Glomerular visceral epithelial cell (primary cell): ENCODE measurements around the gene RPL37.
"Not testable (repeated sequence)": the region's sequence is repeated elsewhere in the genome, so short reads cannot be mapped to it uniquely, and the experiment has no call there.

Experiments used
- DNase-seq: peaks from one replicate; pipeline ENCODE4 v3.0.0-alpha.2; 2016; ENCODE audit errors: extremely low spot score

The RPL37 gene

GRCh38 chr5:40797273-40798011 lies 37.6 kb downstream of the RPL37 start:
- DNase-seq = peak; percentile 81

DNA sequence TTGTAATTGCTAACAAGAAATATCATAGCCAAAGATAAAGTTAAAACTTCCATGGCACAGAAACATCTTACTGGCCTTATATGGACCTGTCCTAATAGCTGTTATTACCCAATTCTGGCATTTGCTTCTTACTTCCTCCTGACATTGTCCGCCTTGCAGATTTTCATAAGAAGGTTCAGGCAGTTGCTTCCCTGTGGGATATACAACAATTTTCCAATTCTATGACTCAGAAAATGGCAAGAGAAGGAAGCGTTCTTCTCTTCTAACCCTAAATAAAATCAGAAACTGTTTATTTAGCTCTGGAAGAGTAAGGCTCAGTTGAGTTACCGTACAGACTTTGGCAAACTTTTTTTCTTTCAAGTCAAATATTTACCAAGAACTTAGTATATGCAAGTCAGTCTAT lies 38.5 kb downstream of the RPL37 start:
- DNase-seq = no peak

DNA sequence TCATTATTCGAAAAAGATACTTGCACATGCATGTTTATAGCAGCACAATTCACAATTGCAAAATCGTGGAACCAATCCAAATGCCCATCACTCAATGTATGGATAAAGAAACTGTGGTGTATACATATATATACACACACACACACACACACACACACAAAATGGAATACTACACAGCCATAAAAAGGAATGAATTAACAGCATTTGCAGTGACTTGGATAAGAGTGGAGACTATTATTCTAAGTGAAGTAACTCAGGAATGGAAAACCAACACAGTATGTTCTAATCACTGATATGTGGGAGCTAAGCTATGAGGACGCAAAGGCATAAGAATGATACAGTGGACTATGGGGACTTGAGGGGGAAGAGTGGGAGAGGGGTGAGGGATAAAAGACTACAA lies 40.1 kb downstream of the RPL37 start:
- not testable (repeated sequence) for DNase-seq

GRCh38 chr5:40794340-40794739 lies 40.7 kb downstream of the RPL37 start:
- DNase-seq = not testable (repeated sequence)

GRCh38 chr5:40792691-40793090 lies 42.3 kb downstream of the RPL37 start:
- not testable (repeated sequence) for DNase-seq

DNA sequence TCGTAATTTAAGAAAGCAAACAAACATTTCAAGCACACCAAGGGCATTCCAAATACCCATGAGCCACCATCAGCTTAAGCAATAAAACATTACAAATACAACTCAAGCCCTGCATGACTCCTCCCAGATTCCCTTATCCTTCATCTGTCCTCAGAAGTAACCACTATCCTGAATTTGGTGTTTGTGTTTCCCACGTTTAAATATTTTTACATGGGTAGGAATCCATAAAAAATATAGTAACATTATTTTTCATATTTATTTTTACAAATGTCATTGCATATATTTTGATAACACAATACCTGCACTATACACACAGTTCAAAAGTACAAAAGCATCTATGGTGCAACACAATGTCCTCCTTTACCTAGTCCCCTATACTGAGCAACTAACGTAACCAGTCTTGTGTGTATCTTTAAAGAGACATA lies 43.3 kb downstream of the RPL37 start:
- DNase-seq = no peak

GRCh38 chr5:40790947-40791593 lies 44.0 kb downstream of the RPL37 start:
- DNase-seq = no peak

GRCh38 chr5:40788941-40789340 lies 46.1 kb downstream of the RPL37 start:
- DNase-seq = not testable (repeated sequence)

- no peak for DNase-seq
These were observed 47.0 kb downstream of the RPL37 start for GRCh38 chr5:40787986-40788385.

- DNase-seq = not testable (repeated sequence)
These were observed 48.4 kb downstream of the RPL37 start for GRCh38 chr5:40786664-40787063.

DNA sequence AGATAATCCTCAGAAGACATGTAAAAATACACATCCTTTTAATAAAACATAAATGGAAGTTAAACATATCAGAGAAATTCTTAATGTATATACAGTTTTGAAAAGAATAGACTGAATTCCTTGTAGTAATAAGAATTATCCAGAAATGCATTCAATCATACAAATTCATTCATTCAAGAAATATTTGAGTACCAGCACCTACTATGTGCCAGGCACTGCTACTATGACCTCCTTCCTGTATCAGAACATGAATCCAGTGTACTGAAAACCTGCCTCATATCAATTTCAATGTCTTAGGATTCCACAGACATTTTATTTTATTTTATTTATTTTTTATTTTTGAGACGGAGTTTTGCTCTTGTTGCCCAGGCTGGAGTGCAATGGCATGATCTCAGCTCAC lies 50.1 kb downstream of the RPL37 start:
- DNase-seq = no peak

DNA sequence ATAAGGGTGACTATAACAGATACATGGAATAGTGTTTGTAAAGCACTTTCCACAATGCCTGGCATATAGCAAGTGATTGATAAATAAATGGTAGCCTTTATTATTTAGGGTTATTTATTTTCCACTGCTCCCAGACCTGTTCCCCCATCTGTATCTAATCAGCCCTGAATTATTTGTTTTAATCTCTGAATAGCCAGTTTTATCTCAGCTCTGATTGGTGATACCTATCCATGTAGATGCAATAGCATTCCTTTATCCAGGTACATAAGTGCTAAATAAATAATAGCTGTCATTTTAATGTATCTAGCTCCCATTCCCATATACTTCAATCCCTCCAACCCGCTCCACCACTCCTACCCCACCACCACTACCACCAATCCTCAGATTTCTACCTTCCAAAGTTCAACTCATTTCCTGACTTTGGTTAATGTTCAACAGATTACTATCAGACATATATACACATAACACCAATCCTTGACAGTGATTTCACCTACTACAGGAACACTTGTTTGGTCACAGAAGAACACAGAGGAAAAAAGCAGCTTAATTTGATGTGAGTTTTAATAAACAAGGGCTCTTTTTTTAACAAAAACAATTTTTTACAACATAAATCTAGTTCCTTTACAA lies 50.9 kb downstream of the RPL37 start:
- DNase-seq = no peak

- DNase-seq = no peak
These were observed 53.1 kb downstream of the RPL37 start for GRCh38 chr5:40781843-40782409.

GRCh38 chr5:40780858-40781257 lies 54.2 kb downstream of the RPL37 start:
- no peak for DNase-seq

- DNase-seq = no peak
These were observed 54.8 kb downstream of the RPL37 start for GRCh38 chr5:40780199-40780598.

GRCh38 chr5:40779561-40779960 lies 55.5 kb downstream of the RPL37 start:
- DNase-seq = no peak

DNA sequence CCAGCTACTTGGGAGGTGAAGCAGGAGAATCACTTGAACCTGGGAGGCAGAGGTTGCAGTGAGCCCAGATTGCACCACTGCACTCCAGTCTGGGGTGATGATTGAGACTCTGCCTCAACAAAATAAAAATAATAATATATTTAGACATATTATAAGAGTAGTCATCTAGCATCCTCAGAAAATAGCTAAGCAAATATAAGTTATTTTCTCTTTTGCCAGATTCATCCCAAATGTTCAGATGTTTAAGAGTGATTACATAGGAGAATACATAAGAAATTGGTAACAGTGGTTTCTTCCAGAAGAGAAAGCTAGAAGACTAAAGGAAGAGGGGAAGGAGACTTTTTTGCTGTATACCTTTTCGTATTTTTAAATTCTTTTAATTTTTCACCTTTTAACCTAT lies 56.9 kb downstream of the RPL37 start:
- DNase-seq = no peak

GRCh38 chr5:40776658-40776977 lies 58.4 kb downstream of the RPL37 start:
- DNase-seq = no peak

DNA sequence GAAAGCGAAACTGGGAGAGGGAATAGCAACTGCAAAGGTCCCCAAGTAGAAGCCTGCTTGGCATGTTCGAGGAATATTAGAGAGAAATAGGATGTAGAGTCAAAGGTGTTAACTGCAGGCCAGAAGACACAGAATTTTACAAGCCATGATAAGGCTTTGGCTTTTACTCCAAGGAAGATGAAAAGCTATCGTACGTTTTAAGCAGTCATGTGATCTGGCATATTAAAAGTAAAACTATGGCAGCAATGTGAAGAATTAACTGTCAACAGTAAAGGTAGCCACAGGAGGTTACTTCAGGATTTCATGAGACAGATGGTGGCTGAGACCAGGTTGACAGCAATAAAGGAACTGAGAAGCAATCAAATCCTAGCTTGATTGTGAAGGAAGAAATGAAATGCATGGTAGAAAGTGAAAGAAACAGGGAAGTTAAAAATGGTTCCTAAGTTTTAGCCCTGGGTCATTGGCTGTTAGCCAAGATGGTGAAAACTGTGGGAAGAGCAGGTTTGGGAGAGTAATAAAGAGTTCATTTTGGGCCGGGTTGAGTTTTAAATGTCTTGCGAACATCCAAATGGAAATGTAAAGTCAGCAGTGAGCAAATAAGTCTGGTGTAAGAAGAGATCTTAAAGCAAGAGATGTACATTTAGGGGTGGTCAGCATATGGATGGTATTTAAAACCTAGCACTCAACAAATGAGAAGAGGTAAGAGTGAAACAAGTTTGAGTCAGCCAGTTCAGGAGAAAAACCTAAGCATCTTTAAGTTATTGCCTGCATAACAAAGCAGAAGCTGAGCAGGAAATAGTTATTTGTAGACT lies 59.0 kb downstream of the RPL37 start:
- no peak for DNase-seq
